ENCODE results near the gene MYRIP.

MYRIP gene

DNA sequence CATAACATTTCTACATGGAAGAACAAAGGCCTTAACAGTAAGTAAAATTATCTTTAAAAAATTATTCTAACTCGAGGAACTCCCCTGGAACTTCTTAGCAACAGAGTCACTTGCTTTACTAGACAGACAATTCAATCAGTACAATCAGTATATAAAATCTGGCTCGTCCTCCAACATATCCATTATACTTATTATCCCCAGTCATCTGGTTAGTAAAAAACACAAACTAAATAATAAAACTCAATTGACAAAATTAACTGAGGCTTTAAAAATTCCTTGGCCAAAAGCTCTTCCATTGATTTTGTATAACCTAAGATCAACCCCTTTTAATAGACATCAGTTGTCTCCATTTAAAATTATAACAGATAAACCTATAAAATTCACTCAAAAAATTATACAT lies 105.6 kb downstream of the MYRIP start:
- no peaks in the 10 kb centered on the region for H3K9me3 ChIP-seq (ENCODE audit: control insufficient read depth, low read length)
- no peak overlapping the region for H3K4me2 ChIP-seq (ENCODE audit: low read length)
- H2AFZ ChIP-seq = no peak overlapping the region
- TF ChIP-seq, protein P1, sequence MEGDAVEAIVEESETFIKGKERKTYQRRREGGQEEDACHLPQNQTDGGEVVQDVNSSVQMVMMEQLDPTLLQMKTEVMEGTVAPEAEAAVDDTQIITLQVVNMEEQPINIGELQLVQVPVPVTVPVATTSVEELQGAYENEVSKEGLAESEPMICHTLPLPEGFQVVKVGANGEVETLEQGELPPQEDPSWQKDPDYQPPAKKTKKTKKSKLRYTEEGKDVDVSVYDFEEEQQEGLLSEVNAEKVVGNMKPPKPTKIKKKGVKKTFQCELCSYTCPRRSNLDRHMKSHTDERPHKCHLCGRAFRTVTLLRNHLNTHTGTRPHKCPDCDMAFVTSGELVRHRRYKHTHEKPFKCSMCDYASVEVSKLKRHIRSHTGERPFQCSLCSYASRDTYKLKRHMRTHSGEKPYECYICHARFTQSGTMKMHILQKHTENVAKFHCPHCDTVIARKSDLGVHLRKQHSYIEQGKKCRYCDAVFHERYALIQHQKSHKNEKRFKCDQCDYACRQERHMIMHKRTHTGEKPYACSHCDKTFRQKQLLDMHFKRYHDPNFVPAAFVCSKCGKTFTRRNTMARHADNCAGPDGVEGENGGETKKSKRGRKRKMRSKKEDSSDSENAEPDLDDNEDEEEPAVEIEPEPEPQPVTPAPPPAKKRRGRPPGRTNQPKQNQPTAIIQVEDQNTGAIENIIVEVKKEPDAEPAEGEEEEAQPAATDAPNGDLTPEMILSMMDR (IDR thresholded peaks at IDR 0.05) = no peak
- H3K36me3 ChIP-seq (ENCODE audit: control insufficient read depth, insufficient read depth, low read length) = no peaks in the 10 kb centered on the region
- no peaks in the 10 kb centered on the region for H3K27me3 ChIP-seq (ENCODE audit: control insufficient read depth, insufficient read depth, low read length)
- no peak overlapping the region for H3K4me3 ChIP-seq (ENCODE audit: low read depth, low read length)
- no peak overlapping the region for H3K9ac ChIP-seq
- H3K79me2 ChIP-seq = no peaks in the 10 kb centered on the region
- no peaks in the 10 kb centered on the region for H3K4me1 ChIP-seq
- H3K27ac ChIP-seq = no peak overlapping the region

DNA sequence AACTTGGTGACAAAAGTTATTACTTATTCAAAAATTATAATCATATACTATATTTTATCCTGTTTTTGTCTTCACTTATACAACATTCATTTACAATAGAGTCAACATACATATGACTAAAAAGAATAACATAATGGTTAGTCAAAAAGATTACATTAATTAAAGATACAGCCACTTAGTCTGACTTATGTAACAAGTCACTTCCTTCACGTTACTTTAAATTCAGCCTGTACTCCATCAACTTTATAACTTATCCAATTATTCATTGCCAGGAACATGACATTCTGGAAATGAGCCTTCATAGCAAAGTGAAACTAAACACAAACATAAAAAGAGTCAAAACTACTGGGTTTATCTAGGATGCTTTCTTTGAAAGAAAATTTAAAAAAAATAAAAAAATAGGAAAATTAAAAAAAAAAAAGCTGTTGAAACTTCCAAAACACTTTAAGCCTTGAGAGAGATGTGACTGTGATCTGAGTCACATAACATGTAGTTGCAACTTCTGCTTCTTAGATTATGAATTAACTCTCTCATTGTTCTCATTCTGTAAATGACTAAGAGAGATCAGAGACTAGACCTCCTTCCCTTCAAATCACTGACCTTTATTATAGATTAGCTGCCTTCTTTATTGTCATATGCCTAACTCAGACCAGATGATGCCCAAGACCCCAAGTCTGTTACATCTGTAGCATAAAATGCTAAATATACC lies 107.8 kb downstream of the MYRIP start:
- no peaks in the 10 kb centered on the region for H3K27me3 ChIP-seq (ENCODE audit: control insufficient read depth, insufficient read depth, low read length)
- H2AFZ ChIP-seq = no peak overlapping the region
- no peak overlapping the region for H3K27ac ChIP-seq
- TF ChIP-seq, protein P1 (IDR thresholded peaks at IDR 0.05) = no peak
- H3K4me1 ChIP-seq = no peaks in the 10 kb centered on the region
- no peaks in the 10 kb centered on the region for H3K9me3 ChIP-seq (ENCODE audit: control insufficient read depth, low read length)
- H3K4me2 ChIP-seq (ENCODE audit: low read length) = no peak overlapping the region
- no peaks in the 10 kb centered on the region for H3K36me3 ChIP-seq (ENCODE audit: control insufficient read depth, insufficient read depth, low read length)
- no peak overlapping the region for H3K9ac ChIP-seq
- no peak overlapping the region for H3K4me3 ChIP-seq (ENCODE audit: low read depth, low read length)
- H3K79me2 ChIP-seq = no peaks in the 10 kb centered on the region

DNA sequence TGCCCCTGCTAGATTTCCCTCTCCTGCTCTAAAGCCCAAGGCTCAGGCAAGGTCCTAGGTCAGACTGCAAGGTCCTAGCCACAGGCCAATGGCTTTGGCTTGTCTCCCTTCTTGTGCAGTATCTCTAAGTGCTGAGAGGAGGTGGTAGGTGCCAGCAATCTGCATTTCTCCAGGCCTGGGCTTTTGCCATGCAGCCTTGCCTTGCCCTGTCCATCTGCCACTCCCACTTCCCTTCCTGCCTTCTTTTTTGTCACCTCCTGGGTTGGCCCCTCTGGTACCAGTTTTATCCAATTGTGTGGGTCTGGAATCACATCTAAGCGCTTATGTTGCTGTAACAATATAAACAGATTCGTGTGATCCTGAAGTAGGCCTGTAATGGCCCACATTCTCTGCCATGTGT lies 109.9 kb downstream of the MYRIP start:
- no peak overlapping the region for H3K4me2 ChIP-seq (ENCODE audit: low read length)
- H2AFZ ChIP-seq = no peak overlapping the region
- no peak overlapping the region for H3K9ac ChIP-seq
- no peaks in the 10 kb centered on the region for H3K9me3 ChIP-seq (ENCODE audit: control insufficient read depth, low read length)
- no peak overlapping the region for H3K4me3 ChIP-seq (ENCODE audit: low read depth, low read length)
- H3K79me2 ChIP-seq = no peaks in the 10 kb centered on the region
- no peaks in the 10 kb centered on the region for H3K4me1 ChIP-seq
- no peaks in the 10 kb centered on the region for H3K36me3 ChIP-seq (ENCODE audit: control insufficient read depth, insufficient read depth, low read length)
- no peaks in the 10 kb centered on the region for H3K27me3 ChIP-seq (ENCODE audit: control insufficient read depth, insufficient read depth, low read length)
- no peak overlapping the region for H3K27ac ChIP-seq
- TF ChIP-seq, protein P1 (IDR thresholded peaks at IDR 0.05) = no peak

DNA sequence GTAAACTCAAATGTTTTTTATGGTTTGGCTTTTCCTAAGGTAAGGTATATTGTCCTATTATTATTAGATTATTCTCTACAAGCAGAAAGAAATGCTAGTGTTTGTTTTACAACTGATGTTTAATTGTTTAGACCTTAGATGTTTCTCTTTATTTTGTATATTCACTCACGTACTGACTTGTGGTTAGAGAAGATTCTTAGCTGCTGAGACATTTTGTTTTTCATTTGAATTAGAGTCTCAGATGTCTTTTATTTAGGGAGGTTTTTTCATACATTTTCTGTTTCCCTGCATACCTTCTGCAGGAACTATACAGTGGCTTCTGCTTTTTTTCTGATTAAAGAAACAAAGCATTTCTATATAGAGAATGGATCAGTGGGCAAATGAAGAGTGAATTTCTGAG lies 110.9 kb downstream of the MYRIP start:
- Histone ChIP-seq H3K4me1 (no peaks in the 10 kb centered on the region), H3K27me3 (ENCODE audit: control insufficient read depth, insufficient read depth, low read length) (no peaks in the 10 kb centered on the region), H3K9ac (no peak overlapping the region), H3K79me2 (no peaks in the 10 kb centered on the region), H3K4me3 (ENCODE audit: low read depth, low read length) (no peak overlapping the region), H3K4me2 (ENCODE audit: low read length) (no peak overlapping the region), H3K27ac (no peak overlapping the region), H2AFZ (no peak overlapping the region), H3K9me3 (ENCODE audit: control insufficient read depth, low read length) (no peaks in the 10 kb centered on the region), H3K36me3 (ENCODE audit: control insufficient read depth, insufficient read depth, low read length) (no peaks in the 10 kb centered on the region)
- TF ChIP-seq, protein P1 (IDR thresholded peaks at IDR 0.05) = no peak

DNA sequence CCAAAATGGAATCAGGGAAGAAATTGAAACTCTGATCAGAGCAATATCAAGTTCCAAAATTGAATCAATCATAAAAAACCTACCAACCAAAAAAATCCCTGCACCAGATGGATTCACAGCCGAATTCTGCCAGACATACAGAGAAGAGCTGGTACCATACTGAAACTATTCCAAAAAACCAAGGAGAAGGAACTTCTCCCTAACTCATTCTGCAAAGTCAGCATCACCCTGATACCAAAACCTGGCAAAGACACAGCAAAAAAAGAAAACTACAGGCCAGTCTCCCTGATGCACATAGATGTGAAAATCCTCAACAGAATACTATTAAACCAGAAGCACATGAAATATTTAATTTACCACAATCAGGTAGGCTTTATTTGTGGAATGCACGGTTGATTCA lies 118.1 kb downstream of the MYRIP start:
- no peak overlapping the region for H3K4me3 ChIP-seq (ENCODE audit: low read depth, low read length)
- H3K27me3 ChIP-seq (ENCODE audit: control insufficient read depth, insufficient read depth, low read length) = no peaks in the 10 kb centered on the region
- no peak overlapping the region for H3K4me2 ChIP-seq (ENCODE audit: low read length)
- no peak overlapping the region for H3K27ac ChIP-seq
- no peaks in the 10 kb centered on the region for H3K4me1 ChIP-seq
- H3K36me3 ChIP-seq (ENCODE audit: control insufficient read depth, insufficient read depth, low read length) = no peaks in the 10 kb centered on the region
- no peak overlapping the region for H2AFZ ChIP-seq
- TF ChIP-seq, protein P1 (IDR thresholded peaks at IDR 0.05) = no peak
- no peaks in the 10 kb centered on the region for H3K9me3 ChIP-seq (ENCODE audit: control insufficient read depth, low read length)
- H3K9ac ChIP-seq = no peak overlapping the region
- H3K79me2 ChIP-seq = no peaks in the 10 kb centered on the region
